ENCODE data around the gene TRABD2B.

TRABD2B gene

DNA sequence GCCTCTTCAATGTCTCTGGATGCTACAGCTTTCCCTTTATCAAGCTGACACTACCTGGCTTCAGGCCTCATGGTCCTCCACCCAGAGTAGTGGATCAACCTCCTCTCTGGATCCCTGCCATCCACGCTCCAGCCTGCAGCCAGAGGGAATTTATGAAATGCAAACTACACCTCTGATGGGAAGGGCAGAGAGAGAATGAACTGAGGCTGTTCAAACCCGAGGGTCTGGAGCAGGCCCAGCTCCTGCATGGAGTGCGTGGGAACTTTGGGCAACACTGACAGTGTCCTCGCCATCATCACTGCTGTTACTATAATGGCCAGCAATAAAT is 157.8 kb downstream of the TRABD2B start:
- DNase-seq (ENCODE audit: low read depth), result no peak
- Histone ChIP-seq H3K4me1 (ENCODE audit: control insufficient read depth, insufficient read depth, low read length) (no peaks in the 10 kb centered on the region), H3K27me3 (replicated peaks; ENCODE audit: control insufficient read depth, insufficient read depth, low read length) (no peaks in the 10 kb centered on the region), H3K9ac (ENCODE audit: low read length) (no peak overlapping the region), H3K9me3 (ENCODE audit: control insufficient read depth, low read length) (peaks cover 18% of the 10 kb centered on the region), H3K36me3 (ENCODE audit: control insufficient read depth, insufficient read depth, low read length, severe bottlenecking) (no peaks in the 10 kb centered on the region), H3K4me3 (ENCODE audit: low read length) (no peak overlapping the region)

DNA sequence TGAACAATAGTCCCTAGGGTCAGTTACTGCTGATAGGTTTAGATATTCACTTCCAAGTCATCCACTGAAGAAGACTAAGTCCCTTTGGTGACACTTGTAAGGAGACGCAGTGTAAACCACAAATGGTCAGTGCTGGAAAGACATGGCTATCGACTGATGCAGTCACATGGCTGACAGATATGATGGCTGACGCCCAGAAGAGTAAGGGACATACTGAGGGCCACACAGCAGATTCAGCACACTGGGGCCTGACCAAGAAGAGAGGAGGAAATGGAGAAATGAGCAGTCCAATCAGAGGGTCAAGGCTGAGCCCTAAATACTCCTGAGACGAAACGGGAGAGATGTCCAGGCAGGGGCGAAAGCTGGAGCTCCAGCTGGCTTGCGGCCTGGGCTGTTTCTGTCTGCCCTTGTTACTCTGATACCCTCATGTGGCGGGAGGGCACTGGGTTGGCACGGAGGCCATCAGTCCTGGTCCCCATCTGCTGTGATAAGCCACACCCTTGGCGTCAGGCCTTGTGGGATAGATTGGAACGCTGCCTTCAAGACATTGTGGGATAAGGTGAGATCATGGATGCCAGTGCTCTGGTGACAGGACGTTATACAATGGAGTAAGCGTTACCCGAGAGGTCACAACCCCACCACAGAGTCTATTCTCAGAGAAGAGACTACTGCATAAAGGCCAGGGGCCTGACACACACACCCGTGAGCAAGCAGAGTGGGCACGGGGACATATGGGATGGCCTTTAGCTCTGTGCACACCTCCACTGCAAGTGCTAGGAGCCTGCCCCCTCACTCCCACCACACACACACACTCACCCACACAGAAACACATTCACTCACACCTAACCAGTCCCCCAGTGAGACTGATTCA is 158.4 kb downstream of the TRABD2B start:
- no peaks in the 10 kb centered on the region for H3K36me3 ChIP-seq (ENCODE audit: control insufficient read depth, insufficient read depth, low read length, severe bottlenecking)
- no peaks in the 10 kb centered on the region for H3K4me1 ChIP-seq (ENCODE audit: control insufficient read depth, insufficient read depth, low read length)
- no peak for DNase-seq (ENCODE audit: low read depth)
- no peak overlapping the region for H3K4me3 ChIP-seq (ENCODE audit: low read length)
- peaks cover 21% of the 10 kb centered on the region for H3K9me3 ChIP-seq (ENCODE audit: control insufficient read depth, low read length)
- no peaks in the 10 kb centered on the region for H3K27me3 ChIP-seq (replicated peaks; ENCODE audit: control insufficient read depth, insufficient read depth, low read length)
- no peak overlapping the region for H3K9ac ChIP-seq (ENCODE audit: low read length)

DNA sequence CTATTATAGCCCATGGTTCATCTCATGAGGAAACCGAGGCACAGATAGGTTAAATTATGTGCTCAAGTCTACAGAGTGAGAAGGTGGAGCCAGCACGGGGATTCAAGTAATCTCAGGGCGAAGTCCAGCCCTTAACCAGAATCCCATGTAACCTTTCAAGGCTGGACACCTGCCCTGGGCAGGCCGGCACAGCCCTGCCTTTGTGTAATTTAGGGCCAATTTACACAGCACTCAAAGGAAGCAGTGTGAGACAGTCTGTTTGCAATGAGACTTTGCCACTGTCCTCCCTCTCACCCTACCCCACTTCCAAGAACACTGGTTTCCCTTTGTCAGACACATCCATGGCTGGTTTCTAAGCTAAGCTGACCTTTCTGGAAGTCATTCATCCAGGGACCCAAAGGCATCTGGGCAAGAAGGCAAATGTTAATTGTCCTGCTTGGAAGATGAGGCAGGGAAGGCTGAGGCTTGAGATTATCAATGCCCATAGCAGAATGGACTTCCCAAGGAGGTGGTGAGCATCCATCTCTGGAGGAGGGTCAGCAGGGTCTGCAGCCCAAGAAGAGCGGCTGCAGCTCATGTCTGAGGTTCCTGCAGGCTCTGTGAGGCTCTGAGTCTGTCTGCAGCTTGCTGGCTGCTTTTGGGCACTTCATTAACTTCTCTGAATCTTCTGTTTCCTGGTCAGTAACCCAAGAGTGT is 159.2 kb downstream of the TRABD2B start:
- no peaks in the 10 kb centered on the region for H3K36me3 ChIP-seq (ENCODE audit: control insufficient read depth, insufficient read depth, low read length, severe bottlenecking)
- no peak overlapping the region for H3K9ac ChIP-seq (ENCODE audit: low read length)
- no peak for DNase-seq (ENCODE audit: low read depth)
- no peaks in the 10 kb centered on the region for H3K27me3 ChIP-seq (replicated peaks; ENCODE audit: control insufficient read depth, insufficient read depth, low read length)
- H3K4me3 ChIP-seq (ENCODE audit: low read length), result no peak overlapping the region
- no peaks in the 10 kb centered on the region for H3K4me1 ChIP-seq (ENCODE audit: control insufficient read depth, insufficient read depth, low read length)
- H3K9me3 ChIP-seq (ENCODE audit: control insufficient read depth, low read length), result peaks cover 21% of the 10 kb centered on the region

DNA sequence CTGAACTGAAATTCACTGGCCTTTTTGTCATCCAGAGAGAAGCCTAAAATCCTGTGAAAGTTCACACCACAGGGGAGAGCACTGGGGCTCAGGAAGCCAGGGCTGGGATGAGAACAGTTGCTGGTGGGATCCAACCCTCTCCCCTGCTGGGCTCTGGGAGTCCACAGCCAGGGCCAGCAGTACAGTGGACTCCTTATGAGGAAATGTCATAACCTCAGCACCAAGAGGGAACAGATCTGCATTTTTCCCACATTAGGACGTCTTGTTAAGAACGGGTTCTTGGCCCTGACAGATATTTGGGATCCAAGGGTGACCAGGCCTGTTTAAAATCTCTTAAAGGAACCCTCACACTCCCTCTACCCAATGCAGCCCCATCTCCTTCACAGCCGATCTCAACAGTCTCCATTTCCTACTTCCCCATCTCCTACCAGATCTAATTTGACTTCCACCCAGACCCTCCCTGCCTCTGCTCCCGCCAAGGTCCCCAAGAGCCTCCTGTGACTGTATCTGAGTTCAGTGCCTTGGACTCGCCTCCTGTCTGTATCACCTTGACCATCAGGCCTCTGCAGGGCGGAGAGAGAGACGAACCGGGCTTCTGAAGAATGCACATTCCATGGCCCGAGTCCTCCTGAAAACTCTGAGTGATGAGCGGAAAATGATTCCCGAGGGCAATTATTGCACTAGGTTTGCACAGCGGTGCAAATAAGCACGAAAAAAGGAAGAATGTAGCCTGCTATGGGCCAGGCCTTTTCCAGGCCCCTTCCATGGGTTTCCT is 159.9 kb downstream of the TRABD2B start:
- no peaks in the 10 kb centered on the region for H3K36me3 ChIP-seq (ENCODE audit: control insufficient read depth, insufficient read depth, low read length, severe bottlenecking)
- H3K27me3 ChIP-seq (replicated peaks; ENCODE audit: control insufficient read depth, insufficient read depth, low read length), result no peaks in the 10 kb centered on the region
- no peak overlapping the region for H3K4me3 ChIP-seq (ENCODE audit: low read length)
- no peaks in the 10 kb centered on the region for H3K4me1 ChIP-seq (ENCODE audit: control insufficient read depth, insufficient read depth, low read length)
- DNase-seq (ENCODE audit: low read depth), result no peak
- H3K9ac ChIP-seq (ENCODE audit: low read length), result no peak overlapping the region
- H3K9me3 ChIP-seq (ENCODE audit: control insufficient read depth, low read length), result peaks cover 21% of the 10 kb centered on the region

DNA sequence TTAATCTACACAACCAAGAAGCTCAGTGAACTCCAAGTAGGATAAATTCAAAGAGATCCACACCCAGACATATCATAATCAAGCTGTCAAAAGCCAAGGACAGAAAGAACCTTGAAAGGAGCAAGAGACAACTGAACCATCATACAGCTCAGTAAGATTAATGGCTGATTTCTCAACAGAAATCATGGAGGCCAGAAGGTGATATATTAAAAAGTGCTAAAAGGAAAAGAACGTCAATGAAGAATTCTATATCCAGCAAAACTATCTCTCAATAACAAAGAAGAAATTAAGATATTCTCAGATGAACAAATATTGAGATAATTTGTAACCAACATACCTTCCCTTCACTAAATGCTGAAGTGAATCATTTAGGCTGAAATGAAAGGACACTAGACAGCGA is 161.8 kb downstream of the TRABD2B start:
- H3K27me3 ChIP-seq (replicated peaks; ENCODE audit: control insufficient read depth, insufficient read depth, low read length), result peaks cover 2% of the 10 kb centered on the region
- H3K36me3 ChIP-seq (ENCODE audit: control insufficient read depth, insufficient read depth, low read length, severe bottlenecking), result no peaks in the 10 kb centered on the region
- H3K4me3 ChIP-seq (ENCODE audit: low read length), result no peak overlapping the region
- DNase-seq (ENCODE audit: low read depth), result no peak
- H3K4me1 ChIP-seq (ENCODE audit: control insufficient read depth, insufficient read depth, low read length), result no peaks in the 10 kb centered on the region
- H3K9ac ChIP-seq (ENCODE audit: low read length), result no peak overlapping the region
- H3K9me3 ChIP-seq (ENCODE audit: control insufficient read depth, low read length), result peaks cover 21% of the 10 kb centered on the region

DNA sequence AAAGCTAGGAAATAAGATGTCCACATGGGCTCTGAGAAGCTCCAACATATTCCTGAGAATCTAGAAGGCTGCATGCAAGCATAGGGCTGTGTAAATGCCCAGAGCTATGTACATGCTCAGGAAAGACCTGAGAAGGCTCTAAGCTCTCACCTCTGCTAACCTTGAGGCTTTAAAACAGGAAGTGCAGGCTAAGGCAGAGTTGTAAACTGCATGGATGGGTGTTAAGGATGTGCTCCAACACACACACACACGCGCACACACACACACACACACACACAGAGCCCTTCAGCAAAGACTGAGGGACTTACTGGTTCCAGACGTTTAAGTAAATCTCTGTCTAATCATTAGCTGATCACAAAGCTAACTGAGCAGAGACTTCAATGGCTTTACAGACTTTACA is 162.9 kb downstream of the TRABD2B start:
- peaks cover 4% of the 10 kb centered on the region for H3K27me3 ChIP-seq (replicated peaks; ENCODE audit: control insufficient read depth, insufficient read depth, low read length)
- H3K4me1 ChIP-seq (ENCODE audit: control insufficient read depth, insufficient read depth, low read length), result no peaks in the 10 kb centered on the region
- no peak overlapping the region for H3K9ac ChIP-seq (ENCODE audit: low read length)
- H3K4me3 ChIP-seq (ENCODE audit: low read length), result no peak overlapping the region
- peaks cover 21% of the 10 kb centered on the region for H3K9me3 ChIP-seq (ENCODE audit: control insufficient read depth, low read length)
- no peaks in the 10 kb centered on the region for H3K36me3 ChIP-seq (ENCODE audit: control insufficient read depth, insufficient read depth, low read length, severe bottlenecking)
- no peak for DNase-seq (ENCODE audit: low read depth)

DNA sequence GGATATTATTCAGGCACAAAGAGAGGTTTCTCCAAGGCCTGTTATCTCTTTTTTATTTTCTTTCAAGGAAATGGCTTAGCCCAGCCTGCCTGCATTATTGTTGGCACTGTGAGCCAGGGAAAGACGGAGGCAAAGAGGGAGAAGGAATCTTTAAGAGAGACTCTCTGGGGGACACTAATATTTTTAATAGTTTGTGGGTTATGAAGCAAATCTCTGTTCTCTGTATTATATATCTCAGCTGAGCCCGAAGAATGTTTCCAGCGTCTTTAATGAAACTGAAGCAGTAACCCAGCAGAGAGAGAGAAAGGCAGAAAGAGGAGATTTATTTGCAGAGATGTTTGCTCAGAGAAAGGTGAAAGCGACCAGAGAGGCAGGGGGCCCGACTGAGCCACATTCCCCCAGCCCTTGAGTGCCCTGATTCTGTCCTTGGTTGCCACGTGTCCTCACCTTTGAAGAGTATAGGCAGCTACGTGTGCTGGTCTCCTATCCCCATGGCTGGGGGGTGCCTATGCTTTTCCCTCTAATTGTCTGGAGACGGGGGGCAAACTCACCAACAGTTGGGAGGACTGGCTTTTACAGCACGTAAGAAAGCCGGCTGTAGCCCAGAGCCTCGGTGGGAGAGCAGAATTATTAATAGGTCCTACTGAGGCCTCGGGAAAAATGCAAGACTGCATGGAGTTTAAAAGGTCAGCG is 166.4 kb downstream of the TRABD2B start:
- peaks cover 10% of the 10 kb centered on the region for H3K27me3 ChIP-seq (replicated peaks; ENCODE audit: control insufficient read depth, insufficient read depth, low read length)
- peaks cover 3% of the 10 kb centered on the region for H3K4me1 ChIP-seq (ENCODE audit: control insufficient read depth, insufficient read depth, low read length)
- H3K36me3 ChIP-seq (ENCODE audit: control insufficient read depth, insufficient read depth, low read length, severe bottlenecking), result no peaks in the 10 kb centered on the region
- no peak overlapping the region for H3K9ac ChIP-seq (ENCODE audit: low read length)
- DNase-seq (ENCODE audit: low read depth), result no peak
- H3K9me3 ChIP-seq (ENCODE audit: control insufficient read depth, low read length), result peaks cover 17% of the 10 kb centered on the region
- H3K4me3 ChIP-seq (ENCODE audit: low read length), result no peak overlapping the region

DNA sequence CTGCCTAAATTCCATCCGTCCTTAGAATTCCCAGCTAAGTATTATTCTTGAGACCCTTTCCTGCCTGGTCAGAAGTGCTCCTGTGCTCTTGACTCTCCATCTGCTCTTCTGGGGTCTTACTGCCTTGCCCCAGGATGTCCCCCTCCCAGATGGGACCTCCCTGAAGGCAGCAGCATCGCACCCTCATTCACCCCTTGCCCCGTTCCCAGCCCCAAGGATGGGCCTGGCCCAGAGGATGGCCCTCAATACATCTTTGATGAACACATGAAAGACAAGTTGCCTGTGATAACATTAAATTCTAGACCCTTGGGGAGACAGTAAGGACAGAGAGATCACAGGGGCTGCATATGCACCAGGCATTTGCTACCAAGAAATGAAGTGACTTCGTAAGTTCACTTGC is 167.2 kb downstream of the TRABD2B start:
- peaks cover 9% of the 10 kb centered on the region for H3K9me3 ChIP-seq (ENCODE audit: control insufficient read depth, low read length)
- peaks cover 10% of the 10 kb centered on the region for H3K27me3 ChIP-seq (replicated peaks; ENCODE audit: control insufficient read depth, insufficient read depth, low read length)
- no peak overlapping the region for H3K9ac ChIP-seq (ENCODE audit: low read length)
- DNase-seq (ENCODE audit: low read depth), result no peak
- H3K4me3 ChIP-seq (ENCODE audit: low read length), result no peak overlapping the region
- peaks cover 3% of the 10 kb centered on the region for H3K4me1 ChIP-seq (ENCODE audit: control insufficient read depth, insufficient read depth, low read length)
- no peaks in the 10 kb centered on the region for H3K36me3 ChIP-seq (ENCODE audit: control insufficient read depth, insufficient read depth, low read length, severe bottlenecking)

DNA sequence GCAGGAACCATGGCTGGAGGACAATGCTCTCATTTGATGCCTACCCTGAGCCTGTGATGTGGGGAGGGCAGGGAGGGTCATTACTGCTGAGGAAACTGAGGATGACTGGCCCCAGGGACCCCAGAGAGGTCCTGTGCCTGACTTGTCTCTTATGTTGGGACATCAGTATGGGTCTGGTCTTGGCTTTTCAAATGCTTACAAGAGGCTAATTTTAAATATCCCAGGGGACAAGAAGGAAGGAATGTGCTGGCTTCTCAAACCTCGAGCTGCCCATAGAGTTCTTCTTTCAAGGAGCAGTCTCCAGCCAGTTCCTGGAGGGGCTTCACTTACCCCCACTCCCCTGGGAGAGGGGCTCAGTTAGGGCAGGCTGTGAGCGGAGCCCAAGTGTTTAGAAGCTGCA is 168.2 kb downstream of the TRABD2B start:
- Histone ChIP-seq H3K9ac (ENCODE audit: low read length) (no peak overlapping the region), H3K36me3 (ENCODE audit: control insufficient read depth, insufficient read depth, low read length, severe bottlenecking) (no peaks in the 10 kb centered on the region), H3K4me1 (ENCODE audit: control insufficient read depth, insufficient read depth, low read length) (peaks cover 3% of the 10 kb centered on the region), H3K27me3 (replicated peaks; ENCODE audit: control insufficient read depth, insufficient read depth, low read length) (peaks cover 12% of the 10 kb centered on the region), H3K9me3 (ENCODE audit: control insufficient read depth, low read length) (no peaks in the 10 kb centered on the region), H3K4me3 (ENCODE audit: low read length) (no peak overlapping the region)
- no peak for DNase-seq (ENCODE audit: low read depth)

DNA sequence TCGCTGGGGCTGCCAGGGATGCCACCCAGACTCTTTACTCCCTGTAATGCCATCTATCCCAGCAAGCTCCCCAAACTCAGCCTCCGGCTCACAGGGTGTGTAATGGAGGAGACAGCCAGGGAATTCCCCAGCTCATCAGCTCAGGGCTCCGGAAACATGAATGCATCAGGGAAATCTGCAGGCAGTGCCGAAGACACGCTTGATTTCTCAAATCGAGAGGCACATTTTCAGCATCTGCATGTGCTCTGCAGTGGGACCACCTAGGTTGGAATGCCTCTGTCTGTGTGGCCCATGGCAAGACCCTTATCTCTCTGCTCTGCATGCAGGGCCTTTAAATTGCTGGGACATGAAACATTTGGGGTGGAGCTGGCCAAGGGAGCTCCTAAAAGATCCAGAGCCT is 170.1 kb downstream of the TRABD2B start:
- Histone ChIP-seq H3K9me3 (ENCODE audit: control insufficient read depth, low read length) (no peaks in the 10 kb centered on the region), H3K36me3 (ENCODE audit: control insufficient read depth, insufficient read depth, low read length, severe bottlenecking) (no peaks in the 10 kb centered on the region), H3K4me3 (ENCODE audit: low read length) (no peak overlapping the region), H3K9ac (ENCODE audit: low read length) (no peak overlapping the region), H3K4me1 (ENCODE audit: control insufficient read depth, insufficient read depth, low read length) (peaks cover 3% of the 10 kb centered on the region), H3K27me3 (replicated peaks; ENCODE audit: control insufficient read depth, insufficient read depth, low read length) (peaks cover 15% of the 10 kb centered on the region)
- no peak for DNase-seq (ENCODE audit: low read depth)

DNA sequence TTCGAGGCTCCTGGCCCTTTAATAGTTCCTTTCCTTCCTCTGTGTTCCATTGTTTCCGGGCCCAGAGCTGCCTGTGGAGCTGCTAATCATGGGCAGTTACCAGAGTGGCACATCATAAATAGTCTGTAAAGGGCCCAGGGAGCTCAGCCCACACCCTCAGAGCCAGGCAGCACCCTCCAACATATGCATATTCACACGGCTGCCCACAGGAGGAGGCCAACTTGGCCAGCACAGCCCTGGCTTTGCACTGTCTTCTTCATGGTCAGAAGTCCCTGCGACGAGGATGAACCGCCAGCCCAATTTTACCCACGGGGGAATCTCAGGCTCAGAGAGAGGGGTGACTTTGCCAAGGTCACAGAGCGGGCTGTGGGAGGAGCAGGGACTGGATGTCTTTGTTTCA is 172.5 kb downstream of the TRABD2B start:
- DNase-seq (ENCODE audit: low read depth), result no peak
- Histone ChIP-seq H3K4me1 (ENCODE audit: control insufficient read depth, insufficient read depth, low read length) (peaks cover 3% of the 10 kb centered on the region), H3K4me3 (ENCODE audit: low read length) (no peak overlapping the region), H3K36me3 (ENCODE audit: control insufficient read depth, insufficient read depth, low read length, severe bottlenecking) (no peaks in the 10 kb centered on the region), H3K27me3 (replicated peaks; ENCODE audit: control insufficient read depth, insufficient read depth, low read length) (peaks cover 12% of the 10 kb centered on the region), H3K9ac (ENCODE audit: low read length) (no peak overlapping the region), H3K9me3 (ENCODE audit: control insufficient read depth, low read length) (no peaks in the 10 kb centered on the region)

All from adipocyte (in vitro differentiated cells).